ENCODE results near the gene PRKN. TPM values are rescaled to one million over a fixed set of nuclear protein-coding genes. Genes with fewer than 3 reads are reported as not detected.

Gene PRKN
- total RNA-seq, 1 experiment from 2014 or later, result not detected

GRCh38 chr6:161437851-161438250 is 1289.7 kb downstream of the PRKN start:
- BruUV-seq (replicated peaks), result no TSS peak
- CTCF ChIA-PET, result no interaction called here
- intact Hi-C loops (cut with micrococcal nuclease; ENCODE audit: unreplicated experiment), result no loop called here

GRCh38 chr6:161436106-161436876 is 1291.3 kb downstream of the PRKN start:
- TF ChIP-seq, protein P1, sequence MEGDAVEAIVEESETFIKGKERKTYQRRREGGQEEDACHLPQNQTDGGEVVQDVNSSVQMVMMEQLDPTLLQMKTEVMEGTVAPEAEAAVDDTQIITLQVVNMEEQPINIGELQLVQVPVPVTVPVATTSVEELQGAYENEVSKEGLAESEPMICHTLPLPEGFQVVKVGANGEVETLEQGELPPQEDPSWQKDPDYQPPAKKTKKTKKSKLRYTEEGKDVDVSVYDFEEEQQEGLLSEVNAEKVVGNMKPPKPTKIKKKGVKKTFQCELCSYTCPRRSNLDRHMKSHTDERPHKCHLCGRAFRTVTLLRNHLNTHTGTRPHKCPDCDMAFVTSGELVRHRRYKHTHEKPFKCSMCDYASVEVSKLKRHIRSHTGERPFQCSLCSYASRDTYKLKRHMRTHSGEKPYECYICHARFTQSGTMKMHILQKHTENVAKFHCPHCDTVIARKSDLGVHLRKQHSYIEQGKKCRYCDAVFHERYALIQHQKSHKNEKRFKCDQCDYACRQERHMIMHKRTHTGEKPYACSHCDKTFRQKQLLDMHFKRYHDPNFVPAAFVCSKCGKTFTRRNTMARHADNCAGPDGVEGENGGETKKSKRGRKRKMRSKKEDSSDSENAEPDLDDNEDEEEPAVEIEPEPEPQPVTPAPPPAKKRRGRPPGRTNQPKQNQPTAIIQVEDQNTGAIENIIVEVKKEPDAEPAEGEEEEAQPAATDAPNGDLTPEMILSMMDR (conservative IDR thresholded peaks at IDR 0.05), result no peak
- TF ChIP-seq EZH2 (IDR thresholded peaks at IDR 0.05; ENCODE audit: low read depth), result no peak
- H3K4me3 ChIP-seq, result no peak overlapping the region
- H3K36me3 ChIP-seq (ENCODE audit: low read depth), result no peaks in the 10 kb centered on the region
- no peak overlapping the region for H2AFZ ChIP-seq
- H3K27ac ChIP-seq, result no peak overlapping the region
- no peaks in the 10 kb centered on the region for H4K20me1 ChIP-seq (ENCODE audit: insufficient read depth)
- BruUV-seq (replicated peaks), result no TSS peak
- CTCF ChIA-PET, result no interaction called here
- H3K9me2 ChIP-seq (ENCODE audit: insufficient read depth), result no peaks in the 10 kb centered on the region
- no peak for DNase-seq
- no peaks in the 10 kb centered on the region for H3K4me1 ChIP-seq (replicated peaks; ENCODE audit: insufficient read depth)
- peaks cover 49% of the 10 kb centered on the region for H3K27me3 ChIP-seq (ENCODE audit: insufficient read depth, low read depth)
- intact Hi-C loops (cut with micrococcal nuclease; ENCODE audit: unreplicated experiment), result no loop called here
- no peaks in the 10 kb centered on the region for H3K79me2 ChIP-seq (ENCODE audit: low read depth)
- POLR2A ChIA-PET (ENCODE audit: unreplicated experiment), result no interaction called here
- no peak overlapping the region for H3K4me2 ChIP-seq
- no peaks in the 10 kb centered on the region for H3F3A ChIP-seq (ENCODE audit: insufficient read depth, low read depth)
- no peaks in the 10 kb centered on the region for H3K9me3 ChIP-seq (ENCODE audit: insufficient read depth, low read depth)

More at GRCh38 chr6:161437851-161438250, 1289.7 kb downstream of the PRKN start:
- no peak for DNase-seq
- Histone ChIP-seq H4K20me1 (ENCODE audit: insufficient read depth) (no peaks in the 10 kb centered on the region), H3K27me3 (ENCODE audit: insufficient read depth, low read depth) (peaks cover 62% of the 10 kb centered on the region), H3K4me1 (replicated peaks; ENCODE audit: insufficient read depth) (no peaks in the 10 kb centered on the region), H3K4me2 (no peak overlapping the region), H3K4me3 (no peak overlapping the region), H2AFZ (no peak overlapping the region), H3K9me3 (ENCODE audit: insufficient read depth, low read depth) (no peaks in the 10 kb centered on the region), H3K36me3 (ENCODE audit: low read depth) (no peaks in the 10 kb centered on the region), H3K27ac (no peak overlapping the region), H3F3A (ENCODE audit: insufficient read depth, low read depth) (no peaks in the 10 kb centered on the region), H3K9me2 (ENCODE audit: insufficient read depth) (no peaks in the 10 kb centered on the region), H3K79me2 (ENCODE audit: low read depth) (no peaks in the 10 kb centered on the region)
- TF ChIP-seq EZH2 (IDR thresholded peaks at IDR 0.05; ENCODE audit: low read depth), result no peak
- TF ChIP-seq, protein P1 (conservative IDR thresholded peaks at IDR 0.05), result no peak
- POLR2A ChIA-PET (ENCODE audit: unreplicated experiment), result no interaction called here

DNA sequence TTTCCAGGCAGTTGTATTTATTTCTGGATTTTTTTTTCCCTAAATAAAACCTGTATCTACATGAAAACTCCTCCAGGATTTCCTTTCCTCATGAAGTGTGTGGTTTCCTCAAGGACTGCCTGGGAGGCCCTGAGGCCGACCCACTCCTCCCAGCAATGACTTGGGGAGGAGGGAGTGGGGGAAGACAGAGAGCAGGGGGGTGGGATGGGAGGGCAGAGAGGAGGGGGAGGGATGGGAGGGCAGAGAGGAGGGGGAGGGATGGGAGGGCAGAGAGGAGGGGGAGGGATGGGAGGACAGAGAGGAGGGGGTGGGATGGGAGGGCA is 1291.9 kb downstream of the PRKN start:
- H3K27me3 ChIP-seq (ENCODE audit: insufficient read depth, low read depth), result peaks cover 45% of the 10 kb centered on the region
- no peaks in the 10 kb centered on the region for H3K9me2 ChIP-seq (ENCODE audit: insufficient read depth)
- intact Hi-C loops (cut with micrococcal nuclease; ENCODE audit: unreplicated experiment), result no loop called here
- H4K20me1 ChIP-seq (ENCODE audit: insufficient read depth), result no peaks in the 10 kb centered on the region
- BruUV-seq (replicated peaks), result no TSS peak
- DNase-seq, result no peak
- no peaks in the 10 kb centered on the region for H3F3A ChIP-seq (ENCODE audit: insufficient read depth, low read depth)
- no peaks in the 10 kb centered on the region for H3K36me3 ChIP-seq (ENCODE audit: low read depth)
- TF ChIP-seq, protein P1 (conservative IDR thresholded peaks at IDR 0.05), result no peak
- no peak for TF ChIP-seq EZH2 (IDR thresholded peaks at IDR 0.05; ENCODE audit: low read depth)
- H3K79me2 ChIP-seq (ENCODE audit: low read depth), result no peaks in the 10 kb centered on the region
- no peak overlapping the region for H3K27ac ChIP-seq
- no peak overlapping the region for H3K4me2 ChIP-seq
- ChIA-PET POLR2A (ENCODE audit: unreplicated experiment) (no interaction called here), CTCF (no interaction called here)
- no peak overlapping the region for H3K4me3 ChIP-seq
- H3K9me3 ChIP-seq (ENCODE audit: insufficient read depth, low read depth), result no peaks in the 10 kb centered on the region
- H3K4me1 ChIP-seq (replicated peaks; ENCODE audit: insufficient read depth), result no peaks in the 10 kb centered on the region
- no peak overlapping the region for H2AFZ ChIP-seq
